Ovary (tissue), 9 donors: Measurements from ENCODE around the gene TMEM37. TPM values are rescaled to one million over a fixed set of nuclear protein-coding genes. Genes with fewer than 3 reads are reported as not detected.

Experiments used
- DNase-seq, 5 donors: peaks; one replicate each; pipeline ENCODE4 v3.0.0-alpha.2; 2019 to 2020
- H3K27ac ChIP-seq, 2 donors: fragments of 200-600 bp; one replicate each; pipeline versions ENCODE4 v1.5.1 to v1.8.0; 2019 to 2022
- H3K27me3 ChIP-seq: fragments of 200-600 bp; one replicate; pipeline ENCODE4 v1.8.0; 2022
- H3K36me3 ChIP-seq: fragments of 200-600 bp; sonication (generic); one replicate; pipeline ENCODE4 v1.5.1; 2019
- H3K4me1 ChIP-seq: one replicate; pipeline ENCODE4 v1.8.1; 2013; ENCODE audit warnings: mild to moderate bottlenecking, moderate library complexity; ENCODE audit not compliant: insufficient read depth
- H3K4me3 ChIP-seq: fragments of 200-600 bp; sonication (generic); one replicate; pipeline ENCODE4 v1.5.1; 2017
- H3K9me3 ChIP-seq, 2 donors: fragments of 200-600 bp in 1 of 2; sonication (generic) in 1 of 2; one replicate each; pipeline versions ENCODE4 v1.5.1 to v1.8.1; 2013 to 2019; ENCODE audit warnings: mild to moderate bottlenecking in 1 of 2, moderate library complexity in 1 of 2
- EP300 ChIP-seq: sonication (generic); formaldehyde crosslinking; IDR thresholded peaks from one replicate; pipeline ENCODE4 v1.6.1; 2017; ENCODE audit warnings: antibody characterized with exemption
- POLR2A ChIP-seq: fragments of 450-650 bp; IDR thresholded peaks from one replicate; pipeline ENCODE4 v1.6.1; 2017; ENCODE audit warnings: antibody characterized with exemption, mild to moderate bottlenecking, moderate library complexity
- WGBS, 3 donors: extraction: QIAGEN DNeasy Blood & Tissue Kit in 1 of 3; methylation state at CpG; one replicate each; pipeline versions ENCODE4 v1.1.5 to v1.1.7; 2013 to 2017; 5-methylcytosine and 5-hydroxymethylcytosine counted together
- intact Hi-C, 4 donors: fragments of 100-400 bp; cut with DNase I; formaldehyde crosslinking; loops; one replicate each; pipeline versions ENCODE4 v1.11.0 to v1.15.1; 2022 to 2023
- polyA plus RNA-seq, 2 donors: library from polyadenylated mRNA; stranded (reverse); fragments of 200-250 nt in 1 of 2; fragments of 350-450 nt in 1 of 2; fragmentation: Illumina TruSeq in 1 of 2; extraction: RNeasy Lipid Tissue Mini Kit (QIAGEN cat#74804) in 1 of 2; gene quantifications; one replicate each; pipeline ENCODE4 v1.2.3, GENCODE V29; 2013 to 2014
- total RNA-seq, 7 donors: library from RNA; depleted of rRNA in 2 of 7; stranded (reverse); fragments of >200 nt in 2 of 7; fragmentation: NEBNext Ultra II Directional in 3 of 7; extraction: Animal tissue kit (Norgen Biotek cat#: 25700) in 3 of 7; gene quantifications; one replicate each; pipeline versions ENCODE4 v1.1.0 to v1.2.4, GENCODE V29; 2016 to 2023
- TF ChIP-seq, protein P1 (sequence below), 3 donors: fragments of 450-650 bp in 2 of 3; fragments of 200-600 bp in 1 of 3; IDR thresholded peaks; one replicate each; pipeline versions ENCODE4 v1.5.1 to v1.8.0; 2016 to 2022; ENCODE audit warnings: antibody characterized with exemption in 3 of 3, mild to moderate bottlenecking in 1 of 3
- donor health status: DM: no; HTN: no; CAD: no; lungs with moderate emphysema.
- donor health status: DM: no; HTN: no; CAD: no.
- donor health status: Bipolar disorder and iron deficiency.
- donor health status: DM: yes; HTN: yes; CAD: no.
- donor health status: DM: no; HTN: no; CAD: no.
- donor health status: DM: yes; HTN: yes; CAD: no.

TMEM37 gene
- total and polyA plus RNA-seq, 9 donors: 9.5 to 32.5 (median 18.1) TPM

DNA sequence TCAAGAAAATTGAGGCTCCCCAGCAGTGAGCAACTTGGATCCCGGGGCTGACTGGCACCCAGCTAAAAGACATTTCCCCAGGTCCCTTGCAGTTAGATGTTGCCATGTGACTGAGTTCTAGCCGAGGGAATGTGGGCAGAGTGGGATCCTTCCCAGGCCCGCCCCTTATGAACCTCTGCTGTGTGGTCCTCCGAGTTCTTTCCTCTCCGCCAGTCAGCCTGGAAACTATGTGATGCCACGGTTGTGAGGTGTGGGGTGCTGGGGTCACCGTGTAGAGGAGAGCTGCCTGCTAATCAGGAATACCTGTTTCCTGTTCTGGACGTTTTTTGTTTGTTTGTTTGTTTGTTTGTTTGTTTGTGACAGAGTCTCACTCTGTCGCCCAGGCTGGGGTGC is 45.5 kb downstream of the TMEM37 start:
- intact Hi-C loops: loop anchor here in 2 of 4 donors (2.0 to 10.0 kb wide), 3 partner anchors 70 to 462 kb away; no protein-coding TSS in a partner anchor
- H3K4me3 ChIP-seq: no peak overlapping the region
- TF ChIP-seq POLR2A: no peak
- TF ChIP-seq, protein P1, sequence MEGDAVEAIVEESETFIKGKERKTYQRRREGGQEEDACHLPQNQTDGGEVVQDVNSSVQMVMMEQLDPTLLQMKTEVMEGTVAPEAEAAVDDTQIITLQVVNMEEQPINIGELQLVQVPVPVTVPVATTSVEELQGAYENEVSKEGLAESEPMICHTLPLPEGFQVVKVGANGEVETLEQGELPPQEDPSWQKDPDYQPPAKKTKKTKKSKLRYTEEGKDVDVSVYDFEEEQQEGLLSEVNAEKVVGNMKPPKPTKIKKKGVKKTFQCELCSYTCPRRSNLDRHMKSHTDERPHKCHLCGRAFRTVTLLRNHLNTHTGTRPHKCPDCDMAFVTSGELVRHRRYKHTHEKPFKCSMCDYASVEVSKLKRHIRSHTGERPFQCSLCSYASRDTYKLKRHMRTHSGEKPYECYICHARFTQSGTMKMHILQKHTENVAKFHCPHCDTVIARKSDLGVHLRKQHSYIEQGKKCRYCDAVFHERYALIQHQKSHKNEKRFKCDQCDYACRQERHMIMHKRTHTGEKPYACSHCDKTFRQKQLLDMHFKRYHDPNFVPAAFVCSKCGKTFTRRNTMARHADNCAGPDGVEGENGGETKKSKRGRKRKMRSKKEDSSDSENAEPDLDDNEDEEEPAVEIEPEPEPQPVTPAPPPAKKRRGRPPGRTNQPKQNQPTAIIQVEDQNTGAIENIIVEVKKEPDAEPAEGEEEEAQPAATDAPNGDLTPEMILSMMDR (IDR thresholded peaks at IDR 0.05): no peak
- TF ChIP-seq EP300: no peak
- peaks cover 2% of the 10 kb centered on the region for H3K4me1 ChIP-seq
- no peaks in the 10 kb centered on the region for H3K9me3 ChIP-seq
- H3K27me3 ChIP-seq: no peaks in the 10 kb centered on the region
- DNase-seq: no peak
- H3K27ac ChIP-seq: no peak overlapping the region
- H3K36me3 ChIP-seq: no peaks in the 10 kb centered on the region
- 58 to 66% (median 63%) methylated on average over 9 of the region's 9 CpGs for WGBS, 3 donors

DNA sequence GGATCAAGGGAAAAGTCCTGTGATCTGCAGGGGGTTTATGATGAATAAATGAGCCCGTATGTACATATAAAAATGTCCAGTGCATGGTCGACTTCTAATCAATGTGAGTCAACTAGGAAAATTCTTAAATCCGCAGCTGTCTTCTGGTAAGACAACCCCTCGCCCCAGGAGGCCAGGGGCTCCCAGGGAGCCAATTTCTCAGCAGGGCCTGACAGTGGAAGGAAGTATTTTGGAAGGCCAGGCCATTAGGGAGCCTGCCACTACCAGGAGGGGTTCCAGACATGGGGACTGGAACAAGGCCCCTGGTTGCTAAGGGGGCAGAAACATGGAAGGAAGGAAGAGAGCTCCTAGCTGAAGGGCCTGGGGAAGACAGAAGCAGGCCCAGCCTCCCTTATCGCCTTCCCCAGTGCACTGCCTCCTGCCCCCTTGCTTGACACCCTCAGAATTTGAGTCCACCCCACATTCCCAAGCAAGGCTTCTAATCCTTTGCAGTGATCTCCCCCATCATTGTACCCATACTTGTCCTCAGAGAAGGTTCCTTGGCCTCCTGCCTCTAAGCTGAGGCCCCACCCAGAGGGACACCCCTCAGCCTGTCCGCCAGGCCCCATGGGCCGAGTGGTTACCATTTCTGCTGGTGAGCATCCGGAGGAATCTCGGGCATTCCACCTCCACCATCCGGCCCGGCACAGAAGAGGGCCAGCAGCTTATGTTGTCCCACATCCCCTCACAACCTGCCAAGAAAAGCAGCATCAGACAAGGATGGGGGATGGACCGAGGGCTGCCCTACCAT is 46.7 kb downstream of the TMEM37 start:
- no peaks in the 10 kb centered on the region for H3K9me3 ChIP-seq
- no peaks in the 10 kb centered on the region for H3K27me3 ChIP-seq
- H3K27ac ChIP-seq: no peak overlapping the region
- WGBS, 3 donors: 83 to 88% (median 86%) methylated on average over 12 of the region's 12 CpGs
- TF ChIP-seq POLR2A (no peak), EP300 (no peak)
- TF ChIP-seq, protein P1 (IDR thresholded peaks at IDR 0.05): no peak
- H3K36me3 ChIP-seq: no peaks in the 10 kb centered on the region
- intact Hi-C loops: loop anchor here in 1 of 4 donors (5.0 to 10.0 kb wide), 2 partner anchors 71 to 464 kb away; no protein-coding TSS in a partner anchor
- no peak overlapping the region for H3K4me3 ChIP-seq
- H3K4me1 ChIP-seq: peaks cover 2% of the 10 kb centered on the region
- no peak for DNase-seq

- intact Hi-C loops: loop anchor here in 1 of 4 donors (5.0 to 10.0 kb wide), 2 partner anchors 72 to 464 kb away; no protein-coding TSS in a partner anchor
- Histone ChIP-seq H3K4me1 (peaks cover 2% of the 10 kb centered on the region), H3K27ac (no peak overlapping the region), H3K27me3 (no peaks in the 10 kb centered on the region), H3K4me3 (no peak overlapping the region), H3K9me3 (no peaks in the 10 kb centered on the region), H3K36me3 (no peaks in the 10 kb centered on the region)
- no peak for DNase-seq
- WGBS, 3 donors: 87 to 95% (median 93%) methylated on average over 3 of the region's 3 CpGs
- TF ChIP-seq POLR2A (no peak), EP300 (no peak)
- TF ChIP-seq, protein P1 (IDR thresholded peaks at IDR 0.05): no peak
Measured at GRCh38 chr2:119478978-119479295, 47.3 kb downstream of the TMEM37 start.

DNA sequence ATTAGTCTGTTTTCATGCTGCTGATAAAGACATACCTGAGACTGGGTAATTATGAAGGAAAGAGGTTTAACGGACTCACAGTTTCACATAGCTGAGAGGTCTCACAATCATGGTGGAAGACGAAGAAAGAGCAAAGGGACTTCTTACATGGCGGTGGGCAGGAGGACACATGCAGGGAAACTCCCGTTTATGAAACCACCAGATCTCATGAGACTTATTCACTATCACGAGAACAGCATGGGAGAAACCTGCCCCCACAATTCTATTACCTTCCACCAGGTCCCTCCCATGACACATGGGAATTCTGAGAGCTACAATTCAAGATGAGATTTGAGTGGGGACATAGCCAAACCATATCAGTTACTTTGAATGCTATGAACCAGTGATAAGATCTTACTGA is 48.5 kb downstream of the TMEM37 start:
- TF ChIP-seq, protein P1 (IDR thresholded peaks at IDR 0.05): no peak
- TF ChIP-seq POLR2A: no peak
- TF ChIP-seq EP300: no peak
- DNase-seq: no peak
- H3K9me3 ChIP-seq: no peaks in the 10 kb centered on the region
- 88 to 90% (median 89%) methylated on average over 5 of the region's 5 CpGs for WGBS, 3 donors
- no peaks in the 10 kb centered on the region for H3K27me3 ChIP-seq
- no peaks in the 10 kb centered on the region for H3K36me3 ChIP-seq
- H3K27ac ChIP-seq: no peak overlapping the region
- no peak overlapping the region for H3K4me3 ChIP-seq
- H3K4me1 ChIP-seq: peaks cover 2% of the 10 kb centered on the region
- intact Hi-C loops: no loop called here
